Activated CD8-positive, alpha-beta memory T cell treated with anti-CD3 and anti-CD28 coated beads, Interleukin-2, amount 10 ng/mL, durations not matched to agents 7 days and 5 days (primary cell): ENCODE results near the gene ODAM. TPM values are rescaled to one million over a fixed set of nuclear protein-coding genes. Genes with fewer than 3 reads are reported as not detected.
A peak's percentile ranks its signal among the peaks of the same experiment; 100 is the strongest.

Source experiments
- ATAC-seq: fragments of 150-1000 bp; cut with Tn5 transposase; one replicate; pipeline ENCODE4 v1.10.0; 2021; ENCODE audit warnings: moderate library complexity
- CTCF ChIA-PET: fragments of 350-600 bp; sonication (Branson Sonifier 250); formaldehyde crosslinking; loops from one replicate; lab custom pipeline; 2021; ENCODE audit warnings: antibody characterized with exemption; lab: Charles Lee
- DNase-seq: peaks from one replicate; pipeline ENCODE4 v3.0.0-alpha.2; 2020
- H3K27ac Mint-ChIP-seq: one replicate; pipeline ENCODE4 v1.8.0; 2021; ENCODE audit warnings: mild to moderate bottlenecking, mixed read lengths
- H3K27me3 Mint-ChIP-seq: one replicate; pipeline ENCODE4 v1.8.0; 2021; ENCODE audit warnings: mixed read lengths
- H3K36me3 Mint-ChIP-seq: one replicate; pipeline ENCODE4 v1.8.0; 2021; ENCODE audit warnings: mild to moderate bottlenecking, mixed read lengths
- H3K4me1 Mint-ChIP-seq: one replicate; pipeline ENCODE4 v1.8.0; 2021; ENCODE audit warnings: mixed read lengths
- H3K4me3 Mint-ChIP-seq: one replicate; pipeline ENCODE4 v1.8.0; 2021; ENCODE audit warnings: mild to moderate bottlenecking, moderate library complexity, mixed read lengths
- H3K9me3 Mint-ChIP-seq: one replicate; pipeline ENCODE4 v1.8.0; 2022; ENCODE audit warnings: low read depth, mixed read lengths
- total RNA-seq, 2 experiments: library from RNA; stranded (reverse); gene quantifications; one replicate each; pipeline ENCODE4 v1.2.3, GENCODE V29; 2021

The ODAM gene
- not detected for total RNA-seq

- H3K9me3 Mint-ChIP-seq, result no peaks in the 10 kb centered on the region
- no peak within 1 kb of the TSS for H3K27ac Mint-ChIP-seq
Observed at GRCh38 chr4:70195425-70195824, at the start of gene ODAM. TSS of gene ODAM (plus strand) at chr4:70195725. CDS start at chr4:70196544, 819 bp downstream.

GRCh38 chr4:70151271-70151670 is 44.3 kb upstream of the ODAM start:
- Mint-ChIP-seq H3K27ac (no peak overlapping the region), H3K27me3 (no peaks in the 10 kb centered on the region)

More at GRCh38 chr4:70195425-70195824, at the start of gene ODAM:
- H3K27me3 Mint-ChIP-seq, result no peaks in the 10 kb centered on the region
- no peak for ATAC-seq
- CTCF ChIA-PET, result no interaction called here
- no peaks in the 10 kb centered on the region for H3K36me3 Mint-ChIP-seq
- no peak for DNase-seq
- H3K4me3 Mint-ChIP-seq, result no peak within 1 kb of the TSS
- H3K4me1 Mint-ChIP-seq, result no peaks in the 10 kb centered on the region

GRCh38 chr4:70152088-70152487 is 43.4 kb upstream of the ODAM start:
- no peak for ATAC-seq
- no peak for DNase-seq
- H3K27ac Mint-ChIP-seq, result no peak overlapping the region
- CTCF ChIA-PET, result no interaction called here
- no peak overlapping the region for H3K4me3 Mint-ChIP-seq
- no peaks in the 10 kb centered on the region for H3K4me1 Mint-ChIP-seq
- no peaks in the 10 kb centered on the region for H3K27me3 Mint-ChIP-seq
- H3K9me3 Mint-ChIP-seq, result no peaks in the 10 kb centered on the region
- H3K36me3 Mint-ChIP-seq, result no peaks in the 10 kb centered on the region

More at GRCh38 chr4:70151271-70151670, 44.3 kb upstream of the ODAM start:
- CTCF ChIA-PET, result no interaction called here
- no peak for ATAC-seq
- no peaks in the 10 kb centered on the region for H3K4me1 Mint-ChIP-seq
- H3K36me3 Mint-ChIP-seq, result no peaks in the 10 kb centered on the region
- no peaks in the 10 kb centered on the region for H3K9me3 Mint-ChIP-seq
- H3K4me3 Mint-ChIP-seq, result no peak overlapping the region
- no peak for DNase-seq

GRCh38 chr4:70153937-70154336 is 41.6 kb upstream of the ODAM start, which contains the start of gene PRR27:
TSS of gene PRR27 (plus strand) at chr4:70154237. CDS start at chr4:70154376, 139 bp downstream.
- H3K36me3 Mint-ChIP-seq, result no peaks in the 10 kb centered on the region
- H3K27ac Mint-ChIP-seq, result no peak within 1 kb of the TSS
- no peak for DNase-seq
- H3K4me3 Mint-ChIP-seq, result no peak within 1 kb of the TSS
- H3K27me3 Mint-ChIP-seq, result no peaks in the 10 kb centered on the region
- CTCF ChIA-PET, result no interaction called here
- no peaks in the 10 kb centered on the region for H3K9me3 Mint-ChIP-seq
- ATAC-seq, result no peak
- H3K4me1 Mint-ChIP-seq, result no peaks in the 10 kb centered on the region

GRCh38 chr4:70158576-70158975 is 36.9 kb upstream of the ODAM start:
- Mint-ChIP-seq H3K4me3 (no peak overlapping the region), H3K36me3 (no peaks in the 10 kb centered on the region), H3K4me1 (no peaks in the 10 kb centered on the region), H3K27me3 (no peaks in the 10 kb centered on the region), H3K27ac (no peak overlapping the region), H3K9me3 (no peaks in the 10 kb centered on the region)
- CTCF ChIA-PET, result no interaction called here
- ATAC-seq, result no peak
- DNase-seq, result no peak

GRCh38 chr4:70177090-70177489 is 18.4 kb upstream of the ODAM start:
- Mint-ChIP-seq H3K36me3 (no peaks in the 10 kb centered on the region), H3K4me1 (no peaks in the 10 kb centered on the region), H3K4me3 (no peak overlapping the region), H3K27me3 (no peaks in the 10 kb centered on the region), H3K27ac (no peak overlapping the region), H3K9me3 (peaks cover 2% of the 10 kb centered on the region)
- ATAC-seq (no peak), DNase-seq (no peak)
- CTCF ChIA-PET, result no interaction called here

DNA sequence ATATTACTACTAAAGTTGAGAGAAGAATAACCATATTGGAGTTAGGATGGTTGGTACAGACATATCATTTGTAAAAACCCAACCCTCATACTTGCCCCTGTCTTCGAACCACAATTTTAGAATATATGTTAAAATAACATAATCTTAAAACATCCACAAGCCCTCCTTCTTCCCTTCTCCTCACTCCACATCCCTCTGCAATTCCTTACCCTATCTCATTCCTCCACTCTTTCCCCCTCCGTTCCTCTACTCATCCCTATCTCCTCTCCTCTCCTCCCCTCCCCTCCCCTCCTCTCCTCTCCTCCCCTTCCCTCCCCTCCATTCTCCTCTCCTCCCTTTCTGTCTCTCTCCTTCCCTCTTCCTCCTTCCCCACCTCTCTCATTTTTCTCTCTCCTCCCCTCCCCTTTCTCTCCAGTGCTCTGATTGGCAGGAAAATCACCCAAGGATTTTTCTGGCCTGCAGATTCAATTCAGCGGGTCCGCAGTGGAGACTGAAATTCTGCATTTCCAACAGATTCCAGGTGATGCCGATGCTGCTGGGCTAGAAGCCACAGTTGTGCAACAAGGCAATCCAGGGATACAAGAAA is 17.4 kb upstream of the ODAM start:
- no peaks in the 10 kb centered on the region for H3K4me1 Mint-ChIP-seq
- DNase-seq (no peak), ATAC-seq (no peak)
- H3K4me3 Mint-ChIP-seq, result no peak overlapping the region
- H3K36me3 Mint-ChIP-seq, result no peaks in the 10 kb centered on the region
- H3K27me3 Mint-ChIP-seq, result no peaks in the 10 kb centered on the region
- peaks cover 2% of the 10 kb centered on the region for H3K9me3 Mint-ChIP-seq
- H3K27ac Mint-ChIP-seq, result no peak overlapping the region
- CTCF ChIA-PET, result no interaction called here

DNA sequence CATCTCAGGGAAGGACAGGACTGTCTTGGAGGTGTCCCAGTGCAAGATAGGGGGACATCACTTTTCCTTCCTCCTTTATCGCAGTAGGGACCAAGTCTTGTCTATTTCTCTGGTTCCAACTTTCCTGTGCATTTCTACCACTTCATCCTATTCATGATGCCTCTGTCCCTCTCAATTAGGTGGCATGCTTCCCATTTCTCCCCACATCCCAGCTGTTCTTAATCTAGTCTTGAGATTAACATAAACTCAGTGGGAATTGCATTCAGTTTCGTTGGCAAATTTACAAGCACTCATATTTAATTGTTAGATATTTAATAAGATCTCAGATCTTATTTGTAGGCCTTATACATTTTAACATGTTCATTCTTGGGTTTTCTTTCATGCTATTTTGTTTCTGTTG is 15.7 kb upstream of the ODAM start:
- H3K27me3 Mint-ChIP-seq, result no peaks in the 10 kb centered on the region
- DNase-seq (no peak), ATAC-seq (no peak)
- no peak overlapping the region for H3K27ac Mint-ChIP-seq
- no peaks in the 10 kb centered on the region for H3K4me1 Mint-ChIP-seq
- CTCF ChIA-PET, result no interaction called here
- peaks cover 2% of the 10 kb centered on the region for H3K9me3 Mint-ChIP-seq
- no peaks in the 10 kb centered on the region for H3K36me3 Mint-ChIP-seq
- H3K4me3 Mint-ChIP-seq, result no peak overlapping the region

- DNase-seq (no peak), ATAC-seq (no peak)
- Mint-ChIP-seq H3K27ac (no peak overlapping the region), H3K9me3 (peaks cover 2% of the 10 kb centered on the region), H3K36me3 (no peaks in the 10 kb centered on the region), H3K27me3 (no peaks in the 10 kb centered on the region), H3K4me1 (no peaks in the 10 kb centered on the region), H3K4me3 (no peak overlapping the region)
- CTCF ChIA-PET, result no interaction called here
Observed at GRCh38 chr4:70181864-70182263, 13.7 kb upstream of the ODAM start.

DNA sequence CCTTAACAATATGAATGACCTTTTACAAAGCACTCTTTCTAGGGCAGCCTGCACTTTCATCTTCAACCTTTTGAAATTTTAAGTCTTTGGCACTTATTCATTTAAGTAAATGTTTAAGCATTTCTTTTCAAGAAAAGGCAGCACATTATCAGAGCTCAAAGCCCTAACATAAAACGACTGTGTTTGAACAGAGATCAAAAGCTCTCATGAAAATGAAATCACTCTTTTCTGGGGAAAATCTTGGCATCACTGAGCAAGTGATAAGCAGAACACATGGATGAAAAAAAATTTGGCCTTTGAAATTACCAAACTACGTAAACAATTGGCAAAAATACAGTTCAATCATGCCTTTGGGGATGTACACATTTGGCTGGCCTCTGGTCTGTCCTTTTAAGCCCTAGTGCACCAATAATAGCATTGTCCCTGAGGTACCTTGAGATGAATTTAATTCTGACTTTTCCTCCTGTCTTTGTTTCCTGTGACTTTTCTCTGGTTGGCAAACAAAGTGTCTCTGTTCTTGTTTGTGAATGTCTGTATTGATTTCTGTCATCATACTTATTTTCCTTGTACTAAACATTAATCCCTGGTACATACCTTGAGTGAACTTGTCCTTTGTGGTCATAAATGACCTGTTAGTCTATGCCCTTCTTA is 12.9 kb upstream of the ODAM start:
- ATAC-seq (no peak), DNase-seq (no peak)
- H3K27me3 Mint-ChIP-seq, result no peaks in the 10 kb centered on the region
- no peak overlapping the region for H3K27ac Mint-ChIP-seq
- CTCF ChIA-PET, result interaction anchor here (0.8 to 1.4 kb wide), 3 partner anchors 8 to 493 kb away, joined by 3 to 4 read pairs (median 4); no protein-coding TSS in a partner anchor
- peaks cover 2% of the 10 kb centered on the region for H3K9me3 Mint-ChIP-seq
- no peaks in the 10 kb centered on the region for H3K36me3 Mint-ChIP-seq
- H3K4me1 Mint-ChIP-seq, result no peaks in the 10 kb centered on the region
- H3K4me3 Mint-ChIP-seq, result no peak overlapping the region

GRCh38 chr4:70183168-70183939 is 12.2 kb upstream of the ODAM start:
- Mint-ChIP-seq H3K9me3 (peaks cover 2% of the 10 kb centered on the region), H3K27me3 (no peaks in the 10 kb centered on the region), H3K4me1 (no peaks in the 10 kb centered on the region), H3K4me3 (no peak overlapping the region), H3K36me3 (no peaks in the 10 kb centered on the region), H3K27ac (no peak overlapping the region)
- peak; percentile 40 for DNase-seq
- ATAC-seq, result no peak
- CTCF ChIA-PET, result interaction anchor here (0.8 to 1.4 kb wide), 4 partner anchors 8 to 493 kb away, joined by 3 to 4 read pairs (median 4); no protein-coding TSS in a partner anchor

DNA sequence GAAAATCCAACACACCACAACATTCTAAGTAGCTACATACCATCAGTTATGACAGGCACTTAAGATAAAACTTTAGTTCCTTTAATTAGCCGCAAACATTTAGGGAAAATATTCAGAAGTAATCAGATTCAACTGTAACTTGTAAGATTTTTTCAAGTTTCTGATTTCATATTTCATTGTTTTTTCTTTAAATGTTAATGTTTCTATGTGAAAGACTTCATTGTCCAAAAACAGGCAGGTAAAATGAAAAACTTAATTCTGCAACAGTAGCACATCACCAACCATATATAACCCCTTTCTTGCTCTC is 11.6 kb upstream of the ODAM start:
- H3K4me1 Mint-ChIP-seq, result no peaks in the 10 kb centered on the region
- H3K36me3 Mint-ChIP-seq, result no peaks in the 10 kb centered on the region
- no peak overlapping the region for H3K27ac Mint-ChIP-seq

GRCh38 chr4:70187216-70187615 is 8.3 kb upstream of the ODAM start:
- H3K36me3 Mint-ChIP-seq, result no peaks in the 10 kb centered on the region
- H3K4me3 Mint-ChIP-seq, result no peak overlapping the region
- CTCF ChIA-PET, result no interaction called here
- peaks cover 3% of the 10 kb centered on the region for H3K9me3 Mint-ChIP-seq
- no peaks in the 10 kb centered on the region for H3K4me1 Mint-ChIP-seq
- H3K27ac Mint-ChIP-seq, result no peak overlapping the region
- DNase-seq (no peak), ATAC-seq (no peak)
- no peaks in the 10 kb centered on the region for H3K27me3 Mint-ChIP-seq

More for the DNA sequence above, 11.6 kb upstream of the ODAM start:
- CTCF ChIA-PET, result interaction anchor here (0.8 to 1.4 kb wide), 3 partner anchors 9 to 494 kb away, joined by 3 to 4 read pairs (median 4); no protein-coding TSS in a partner anchor
- ATAC-seq (no peak), DNase-seq (no peak)
- H3K4me3 Mint-ChIP-seq, result no peak overlapping the region
- H3K9me3 Mint-ChIP-seq, result peaks cover 2% of the 10 kb centered on the region
- H3K27me3 Mint-ChIP-seq, result no peaks in the 10 kb centered on the region

DNA sequence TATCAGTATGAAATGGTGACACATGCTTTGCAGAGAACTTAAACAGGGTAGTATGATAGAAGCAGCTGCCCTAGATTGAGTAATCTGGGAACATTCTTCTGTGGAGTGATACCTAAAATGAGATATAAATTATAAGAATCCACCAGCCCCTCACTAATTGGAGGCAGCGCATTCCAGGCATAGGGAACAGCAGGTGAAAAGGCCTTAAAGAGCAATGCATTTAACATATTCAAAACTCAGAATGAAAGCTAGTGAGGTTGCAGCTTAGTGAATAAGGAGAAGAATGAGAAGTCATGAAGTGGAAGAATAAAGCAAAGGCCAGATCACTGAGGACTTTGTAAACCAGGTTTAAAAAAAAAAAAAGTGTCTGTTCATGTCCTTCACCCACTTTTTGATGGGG is 4.9 kb upstream of the ODAM start:
- H3K4me3 Mint-ChIP-seq, result no peak overlapping the region
- ATAC-seq, result no peak
- no peaks in the 10 kb centered on the region for H3K27me3 Mint-ChIP-seq
- H3K36me3 Mint-ChIP-seq, result no peaks in the 10 kb centered on the region
- no peaks in the 10 kb centered on the region for H3K4me1 Mint-ChIP-seq
- peaks cover 3% of the 10 kb centered on the region for H3K9me3 Mint-ChIP-seq
- CTCF ChIA-PET, result no interaction called here
- DNase-seq, result no peak
- no peak overlapping the region for H3K27ac Mint-ChIP-seq
